Cortex of kidney (tissue), 1 donor: ENCODE data around the gene SHISA7.
"Not testable (repeated sequence)": the region's sequence is repeated elsewhere in the genome, so short reads cannot be mapped to it uniquely, and the experiment has no call there.

Source experiments
- DNase-seq: peaks from one replicate; lab custom pipeline; 2025; lab: John Stamatoyannopoulos, UW

Gene SHISA7

GRCh38 chr19:55418185-55418584, 24.9 kb downstream of the SHISA7 start:
- DNase-seq = no peak

DNA sequence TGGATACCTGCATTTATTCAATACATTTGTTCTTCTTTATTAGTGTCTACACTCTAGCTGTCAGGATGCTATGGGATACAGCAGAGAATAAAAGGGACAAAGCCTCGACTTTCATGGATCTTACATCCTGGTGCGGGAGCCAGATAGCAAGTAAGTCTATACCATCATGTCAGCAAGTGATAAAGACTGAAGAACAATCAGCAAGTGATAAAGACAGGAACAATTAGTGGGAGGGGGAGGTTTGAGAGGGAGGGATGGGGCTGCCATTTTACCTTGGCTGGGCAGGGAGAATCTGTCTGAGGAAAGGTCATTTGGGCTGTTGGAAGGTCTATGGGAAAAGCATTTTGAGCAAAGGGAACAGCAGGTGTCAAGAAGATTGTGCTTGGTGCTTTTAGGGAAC, 32.9 kb downstream of the SHISA7 start:
- no peak for DNase-seq

DNA sequence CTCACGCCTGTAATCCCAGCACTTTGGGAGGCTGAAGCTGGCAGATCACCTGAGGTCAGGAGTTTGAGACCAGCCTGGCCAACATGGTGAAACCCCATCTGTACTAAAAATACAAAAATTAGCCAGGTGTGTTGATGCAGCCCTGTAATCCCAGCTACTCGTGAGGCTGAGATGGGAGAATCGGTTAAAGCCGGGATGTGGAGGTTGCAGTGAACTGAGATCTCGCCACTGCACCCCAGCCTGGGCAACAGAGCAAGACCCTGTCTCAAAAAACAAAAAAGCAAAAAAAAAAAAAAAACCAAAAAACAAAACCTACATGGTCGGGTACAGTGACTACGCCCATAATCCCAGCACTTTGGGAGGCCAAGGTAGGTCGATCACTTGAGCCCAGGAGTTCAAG, 33.9 kb downstream of the SHISA7 start:
- DNase-seq = not testable (repeated sequence)

GRCh38 chr19:55408533-55408872, 34.6 kb downstream of the SHISA7 start:
- DNase-seq = no peak

DNA sequence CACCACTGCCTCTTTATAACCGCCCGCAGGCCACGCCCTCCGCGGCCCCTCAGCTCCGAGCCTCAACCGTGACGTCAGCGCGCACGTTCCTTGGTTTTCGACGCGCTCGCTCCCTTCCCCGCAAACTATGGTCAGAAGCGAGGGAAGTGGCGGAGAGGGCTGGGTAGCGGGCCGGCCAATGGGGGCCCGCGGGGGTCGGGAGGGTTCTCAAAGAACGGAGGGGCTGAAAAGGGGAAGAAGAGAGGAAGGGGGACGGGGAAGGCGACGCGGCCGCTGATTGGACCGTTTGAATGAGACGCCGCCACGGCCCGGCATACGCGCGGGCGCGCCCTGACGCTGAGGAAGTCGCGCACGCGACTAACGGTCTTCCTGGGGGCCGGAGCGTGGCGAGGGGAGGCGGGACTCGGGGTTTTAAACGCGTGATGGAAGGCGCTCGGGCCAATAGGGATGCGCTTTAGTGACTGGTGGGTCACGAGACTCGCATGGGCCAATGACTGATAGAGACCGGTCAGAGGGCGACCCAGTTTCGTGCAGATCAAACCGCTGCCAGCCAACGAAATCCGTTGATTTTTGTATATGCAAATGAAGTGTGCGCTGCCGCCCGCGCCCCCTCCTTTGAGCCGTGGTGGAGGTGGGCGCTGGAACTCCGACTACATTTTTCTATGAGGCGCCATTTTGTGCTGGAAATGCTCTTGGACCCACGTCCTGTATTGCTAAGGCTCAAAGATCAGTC, 35.1 kb downstream of the SHISA7 start:
- DNase-seq = peak; percentile 78

GRCh38 chr19:55407550-55407799, 35.6 kb downstream of the SHISA7 start, which contains the start of gene UBE2S:
TSS of gene UBE2S (minus strand) at chr19:55407788. CDS start at chr19:55407589, 199 bp downstream.
- not testable (repeated sequence) for DNase-seq

DNA sequence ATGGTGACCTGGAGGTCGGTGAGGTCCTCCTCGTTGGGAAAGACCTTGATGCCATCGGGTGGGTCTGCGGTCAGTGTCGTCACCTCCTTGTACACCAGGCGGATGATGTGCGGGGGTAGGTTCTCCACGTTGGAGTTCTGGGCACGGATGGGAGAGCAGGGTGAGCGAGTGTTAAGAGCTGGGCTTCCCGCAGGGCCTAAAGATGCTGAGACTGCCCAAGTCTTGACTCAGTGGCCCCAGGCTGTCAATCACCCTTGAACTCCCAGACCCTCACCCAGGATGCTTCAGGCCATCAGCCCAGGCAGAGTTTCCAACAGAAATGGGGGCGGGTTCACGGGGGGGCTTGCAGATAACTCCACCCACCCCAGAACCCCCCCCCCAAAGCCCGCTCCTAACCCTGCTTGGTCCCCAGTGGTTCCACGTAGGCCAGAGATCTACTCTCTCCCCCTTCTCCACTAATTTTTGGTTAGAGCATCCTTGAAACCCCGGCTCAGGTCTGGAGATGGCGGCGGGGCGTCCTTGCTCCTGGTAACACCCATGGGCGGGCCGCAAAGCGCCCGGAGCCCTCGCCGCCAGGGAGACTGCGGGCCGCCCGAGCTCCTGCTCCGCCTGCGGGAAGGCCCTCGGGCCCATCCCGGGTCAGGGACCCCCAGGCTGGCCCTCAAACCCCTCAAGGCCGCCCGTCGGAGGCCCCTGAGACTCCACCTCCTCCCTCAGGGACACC, 36.1 kb downstream of the SHISA7 start:
- DNase-seq = no peak

GRCh38 chr19:55406091-55406825, 36.8 kb downstream of the SHISA7 start:
- DNase-seq = no peak

DNA sequence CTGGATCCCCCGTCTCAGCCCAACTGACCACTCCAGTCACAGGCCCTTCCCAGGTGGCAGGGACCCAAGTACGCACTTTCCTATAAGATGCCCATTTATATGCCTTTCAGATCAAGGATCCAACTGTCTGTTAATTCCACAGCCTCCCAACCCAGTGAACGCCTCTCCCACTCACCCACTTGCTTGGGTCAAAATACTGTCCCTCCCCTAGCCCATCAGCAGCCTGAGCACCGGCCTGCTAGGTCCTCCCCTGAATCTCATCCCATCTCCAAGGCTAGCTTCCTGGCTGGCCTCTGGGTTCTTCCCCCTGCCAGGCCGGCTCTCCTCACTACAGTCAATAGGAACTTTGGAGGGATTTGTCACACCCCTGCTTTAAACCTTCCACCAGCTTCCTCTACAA, 37.5 kb downstream of the SHISA7 start:
- no peak for DNase-seq

GRCh38 chr19:55402509-55402908, 40.6 kb downstream of the SHISA7 start:
- no peak for DNase-seq

GRCh38 chr19:55401390-55401789, 41.7 kb downstream of the SHISA7 start:
- DNase-seq = not testable (repeated sequence)

DNA sequence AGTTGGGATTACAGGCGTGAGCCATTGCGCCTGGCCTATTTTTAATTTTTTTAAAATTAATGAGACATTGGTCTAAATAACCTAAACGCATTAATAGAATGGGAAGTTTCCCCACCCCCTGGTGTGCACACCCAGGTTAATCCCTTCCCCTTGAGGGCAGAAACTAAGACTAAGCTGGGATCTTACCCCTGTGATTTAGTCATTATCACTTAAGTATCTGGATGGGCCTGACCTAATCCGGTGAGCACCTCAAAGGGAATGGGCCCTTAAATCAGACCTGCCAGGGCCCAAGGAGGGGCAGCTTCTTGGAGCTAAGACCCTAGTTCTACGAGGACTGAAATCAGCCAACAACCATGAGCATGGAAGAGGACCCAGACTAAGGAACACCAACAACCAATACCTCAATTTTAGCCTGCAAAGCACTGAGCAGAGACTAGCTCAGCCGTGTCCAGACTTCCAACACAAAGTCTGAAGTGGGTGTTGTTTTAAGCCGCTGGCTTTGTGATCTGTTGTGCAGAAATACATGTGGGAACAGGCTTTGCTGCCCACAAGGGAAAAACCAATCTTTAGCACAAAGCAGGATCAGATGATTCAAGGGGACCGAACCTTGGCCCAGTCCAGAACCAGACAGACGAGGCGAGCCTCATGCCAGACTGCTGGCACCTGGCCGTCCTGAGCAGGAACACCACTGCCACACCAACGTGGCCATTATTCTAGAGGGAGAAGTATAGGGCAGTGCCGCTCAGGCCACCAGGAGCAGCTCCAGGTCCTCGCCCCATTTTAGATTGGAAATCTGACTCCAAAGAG, 42.6 kb downstream of the SHISA7 start:
- DNase-seq = no peak

- no peak for DNase-seq
Measured at GRCh38 chr19:55398200-55398925, 44.7 kb downstream of the SHISA7 start.

GRCh38 chr19:55392820-55393761, 50.0 kb downstream of the SHISA7 start:
- DNase-seq = no peak

GRCh38 chr19:55391702-55392615, 51.1 kb downstream of the SHISA7 start:
- DNase-seq = no peak

DNA sequence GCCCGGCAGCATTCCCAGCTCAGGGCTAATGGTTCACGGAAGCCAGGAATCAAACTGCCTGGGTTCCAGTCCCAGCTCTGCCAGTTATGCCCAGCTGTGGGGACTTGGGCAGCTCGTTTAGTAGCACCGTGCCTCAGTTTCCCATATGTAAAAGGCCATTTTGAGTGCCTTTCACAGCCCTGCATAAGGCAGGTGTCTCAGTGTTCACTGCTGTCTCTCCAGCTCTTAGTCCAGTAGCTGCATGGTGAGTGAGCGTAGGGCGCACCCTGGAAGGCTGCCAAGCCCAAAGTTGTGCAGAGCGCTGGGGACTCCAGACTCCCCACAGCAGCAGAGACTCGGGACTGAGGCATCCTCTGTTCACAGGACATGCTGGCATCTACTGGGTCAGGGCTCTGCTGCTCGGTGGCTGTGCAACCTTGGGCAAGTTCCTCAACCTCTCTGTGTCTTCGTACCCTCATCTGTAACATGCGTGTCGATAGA, 51.9 kb downstream of the SHISA7 start:
- DNase-seq = no peak

GRCh38 chr19:55390461-55390880, 52.6 kb downstream of the SHISA7 start:
- DNase-seq = no peak

GRCh38 chr19:55389386-55390317, 53.4 kb downstream of the SHISA7 start:
- no peak for DNase-seq
